ENCODE results near the gene TRDMT1. TPM values are rescaled to one million over a fixed set of nuclear protein-coding genes. Genes with fewer than 3 reads are reported as not detected.

TRDMT1 gene
- total RNA-seq, 1 donor from 2014 or later, result 9.0 TPM

GRCh38 chr10:17129741-17130140, 71.7 kb downstream of the TRDMT1 start, which contains the start of gene CUBN:
CUBN (minus strand) TSS chr10:17129811; CDS start chr10:17129765, 46 bp downstream.
- peaks cover 30% of the 10 kb centered on the region for H3K4me1 Mint-ChIP-seq (ENCODE audit: unreplicated experiment)
- no peak within 1 kb of the TSS for H3K4me3 Mint-ChIP-seq
- no peaks in the 10 kb centered on the region for H3K36me3 Mint-ChIP-seq
- no peak for DNase-seq (ENCODE audit: extremely low spot score, unreplicated experiment)
- no peak within 1 kb of the TSS for H3K27ac Mint-ChIP-seq
- H3K27me3 Mint-ChIP-seq, result no peaks in the 10 kb centered on the region
- no peak for TF ChIP-seq CTCF (conservative IDR thresholded peaks at IDR 0.05)
- peaks cover 5% of the 10 kb centered on the region for H3K9me3 Mint-ChIP-seq

DNA sequence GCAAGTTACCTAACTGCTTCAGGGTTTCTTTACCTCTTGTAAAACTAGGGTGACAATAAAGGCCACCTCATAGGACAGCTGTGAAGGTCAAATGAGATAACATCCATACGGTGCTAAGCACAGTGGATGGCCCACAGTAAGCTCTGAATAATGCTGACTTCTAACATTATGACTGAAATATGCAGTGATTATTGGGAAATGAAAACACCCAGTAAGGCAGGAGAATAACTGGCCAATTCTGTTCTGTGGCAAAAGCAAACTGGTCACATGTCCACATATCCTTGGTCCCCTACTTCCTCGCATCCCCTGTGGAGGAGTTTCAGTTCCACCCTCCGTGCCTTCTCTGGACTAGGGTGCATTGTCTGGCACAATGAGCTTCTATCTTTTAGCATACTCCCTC, 73.2 kb downstream of the TRDMT1 start:
- H3K36me3 Mint-ChIP-seq, result no peaks in the 10 kb centered on the region
- no peak overlapping the region for H3K27ac Mint-ChIP-seq
- peaks cover 9% of the 10 kb centered on the region for H3K9me3 Mint-ChIP-seq
- H3K4me3 Mint-ChIP-seq, result no peak overlapping the region
- peaks cover 31% of the 10 kb centered on the region for H3K4me1 Mint-ChIP-seq (ENCODE audit: unreplicated experiment)
- no peaks in the 10 kb centered on the region for H3K27me3 Mint-ChIP-seq
- no peak for TF ChIP-seq CTCF (conservative IDR thresholded peaks at IDR 0.05)
- no peak for DNase-seq (ENCODE audit: extremely low spot score, unreplicated experiment)

DNA sequence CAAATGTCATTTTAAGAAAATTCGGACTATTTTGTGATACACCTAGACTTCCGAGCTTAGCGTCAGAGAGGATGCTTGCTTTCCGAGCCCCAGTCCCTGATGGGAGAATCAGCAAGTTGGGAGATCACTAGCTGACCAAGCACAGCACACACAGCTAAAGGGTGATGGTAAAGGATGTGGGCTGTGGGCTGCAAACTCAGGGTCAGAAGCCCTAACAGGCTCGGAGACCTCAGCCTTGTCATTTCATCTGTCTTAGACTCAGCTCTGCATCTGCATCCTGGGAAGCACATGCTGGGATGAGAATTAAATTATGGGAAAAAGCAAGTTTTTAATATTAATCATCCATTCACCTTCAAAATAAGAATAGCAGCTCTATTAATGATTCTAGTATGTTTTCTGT, 75.1 kb downstream of the TRDMT1 start:
- Mint-ChIP-seq H3K27me3 (no peaks in the 10 kb centered on the region), H3K36me3 (no peaks in the 10 kb centered on the region), H3K4me1 (ENCODE audit: unreplicated experiment) (peaks cover 36% of the 10 kb centered on the region), H3K4me3 (no peak overlapping the region), H3K27ac (no peak overlapping the region), H3K9me3 (peaks cover 9% of the 10 kb centered on the region)
- no peak for TF ChIP-seq CTCF (conservative IDR thresholded peaks at IDR 0.05)
- no peak for DNase-seq (ENCODE audit: extremely low spot score, unreplicated experiment)

GRCh38 chr10:17125206-17125893, 76.1 kb downstream of the TRDMT1 start:
- Mint-ChIP-seq H3K4me3 (peak overlapping the region; percentile 5), H3K4me1 (ENCODE audit: unreplicated experiment) (peaks cover 41% of the 10 kb centered on the region), H3K36me3 (peaks cover 4% of the 10 kb centered on the region), H3K27me3 (no peaks in the 10 kb centered on the region), H3K9me3 (peaks cover 13% of the 10 kb centered on the region), H3K27ac (no peak overlapping the region)
- DNase-seq (ENCODE audit: extremely low spot score, unreplicated experiment), result no peak
- no peak for TF ChIP-seq CTCF (conservative IDR thresholded peaks at IDR 0.05)

DNA sequence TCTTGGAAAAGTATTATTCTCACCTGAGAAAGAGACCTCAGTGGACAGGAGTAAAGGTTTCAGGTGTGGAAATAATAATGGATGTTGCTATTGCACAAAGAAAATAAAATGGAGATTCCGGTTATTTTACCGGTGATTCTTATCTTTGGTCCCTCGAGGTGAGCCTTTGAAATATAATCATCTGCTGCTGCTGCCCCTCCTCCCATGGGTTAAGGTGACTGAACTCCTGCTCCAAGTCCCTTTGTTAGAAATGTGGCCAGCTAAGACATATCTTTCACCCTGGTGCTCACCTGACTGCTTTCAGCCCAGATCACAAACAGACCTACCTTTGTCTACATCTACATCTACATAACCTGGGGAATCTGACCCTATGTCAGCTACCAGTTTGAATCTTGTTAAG, 77.5 kb downstream of the TRDMT1 start:
- peak overlapping the region; percentile 70 for H3K27ac Mint-ChIP-seq
- no peaks in the 10 kb centered on the region for H3K27me3 Mint-ChIP-seq
- H3K4me3 Mint-ChIP-seq, result peak overlapping the region; percentile 46
- DNase-seq (ENCODE audit: extremely low spot score, unreplicated experiment), result no peak
- TF ChIP-seq CTCF (conservative IDR thresholded peaks at IDR 0.05), result no peak
- peaks cover 52% of the 10 kb centered on the region for H3K4me1 Mint-ChIP-seq (ENCODE audit: unreplicated experiment)
- H3K9me3 Mint-ChIP-seq, result peaks cover 13% of the 10 kb centered on the region
- H3K36me3 Mint-ChIP-seq, result peaks cover 5% of the 10 kb centered on the region
